H1 (cell line): Measurements from ENCODE around the gene IMPG2. TPM values are rescaled to one million over a fixed set of nuclear protein-coding genes. Genes with fewer than 3 reads are reported as not detected.

Source experiments
- CTCF ChIA-PET: fragments of 300-600 bp; sonication (Branson Sonifier 250); formaldehyde crosslinking; loops from one replicate; lab custom pipeline; 2021; ENCODE audit not compliant: partially characterized antibody; lab: Charles Lee
- POLR2A ChIA-PET: fragments of 300-600 bp; sonication (Branson Sonifier 250); formaldehyde crosslinking; loops from one replicate; lab custom pipeline; 2021; ENCODE audit warnings: inconsistent platforms; ENCODE audit not compliant: partially characterized antibody; lab: Charles Lee
- DNase-seq, 2 experiments: peaks; one replicate each; pipeline versions ENCODE4 v3.0.0 to v3.0.0-alpha.2; 2010 to 2022; ENCODE audit warnings: low spot score in 2 of 2, low read depth in 1 of 2, mixed read lengths in 1 of 2
- FAIRE-seq: peaks from 2 replicates; lab custom pipeline; 2011; peaks lifted over from hg19 to GRCh38; lab: Jason Lieb, UNC
- H2AFZ ChIP-seq: 2 replicates; pipeline ENCODE4 v1.8.1; 2012; ENCODE audit warnings: low read length, inconsistent platforms
- H2AK5ac ChIP-seq: 2 replicates; pipeline ENCODE4 v1.6.1; 2013; ENCODE audit warnings: low read depth, low read length
- H2BK120ac ChIP-seq: replicated peaks from 2 replicates; pipeline ENCODE3; 2013; ENCODE audit warnings: low read depth, low read length, inconsistent platforms
- H2BK12ac ChIP-seq: 2 replicates; pipeline ENCODE4 v1.6.1; 2013; ENCODE audit warnings: low read depth, low read length
- H2BK15ac ChIP-seq: 2 replicates; pipeline ENCODE4 v1.6.1; 2013; ENCODE audit warnings: low read length
- H2BK20ac ChIP-seq: 2 replicates; pipeline ENCODE4 v1.6.1; 2013; ENCODE audit warnings: low read length
- H2BK5ac ChIP-seq: 2 replicates; pipeline ENCODE4 v1.6.1; 2013; ENCODE audit warnings: low read depth, low read length
- H3K14ac ChIP-seq: 2 replicates; pipeline ENCODE4 v1.6.1; 2013; ENCODE audit warnings: inconsistent platforms; ENCODE audit not compliant: insufficient read length
- H3K18ac ChIP-seq: 2 replicates; pipeline ENCODE4 v1.6.1; 2013; ENCODE audit warnings: low read length; ENCODE audit errors: extremely low read depth
- H3K23ac ChIP-seq: 2 replicates; pipeline ENCODE4 v1.6.1; 2013; ENCODE audit warnings: inconsistent platforms; ENCODE audit not compliant: insufficient read length
- H3K23me2 ChIP-seq: 2 replicates; pipeline ENCODE4 v1.6.1; 2013; ENCODE audit warnings: low read depth, low read length
- H3K27ac ChIP-seq: 2 replicates; pipeline ENCODE4 v1.6.1; 2011; ENCODE audit warnings: low read depth, low read length, inconsistent platforms
- H3K27me3 ChIP-seq, 4 experiments: replicated peaks in 1 of 4; 1 replicate in 1 of 4; 2 replicates in 3 of 4; pipeline versions ENCODE4 v1.6.1 to v1.8.1; 2011 to 2013; ENCODE audit warnings: low read length in 3 of 4, mild to moderate bottlenecking in 3 of 4, inconsistent platforms in 2 of 4, mixed read lengths in 2 of 4, moderate library complexity in 1 of 4; ENCODE audit not compliant: control insufficient read depth in 3 of 4, insufficient read depth in 3 of 4; ENCODE audit errors: extremely low read depth in 1 of 4
- H3K36me3 ChIP-seq, 4 experiments: 2 replicates each; pipeline versions ENCODE4 v1.6.1 to v1.8.1; 2011 to 2013; ENCODE audit warnings: mild to moderate bottlenecking in 4 of 4, low read length in 3 of 4, moderate library complexity in 2 of 4, control low read depth in 1 of 4, inconsistent platforms in 1 of 4; ENCODE audit not compliant: insufficient read depth in 4 of 4, control insufficient read depth in 2 of 4
- H3K4ac ChIP-seq: replicated peaks from 2 replicates; pipeline ENCODE3; 2013; ENCODE audit warnings: low read length, low read depth, mixed read lengths, inconsistent platforms; ENCODE audit not compliant: insufficient read length
- H3K4me1 ChIP-seq, 4 experiments: replicated peaks in 1 of 4; 1 replicate in 1 of 4; 2 replicates in 3 of 4; pipeline versions ENCODE4 v1.6.1 to v1.8.1; 2011 to 2013; ENCODE audit warnings: low read length in 3 of 4, inconsistent platforms in 2 of 4, mixed read lengths in 1 of 4; ENCODE audit not compliant: insufficient read depth in 4 of 4, control insufficient read depth in 3 of 4
- H3K4me2 ChIP-seq, 2 experiments: 2 replicates each; pipeline versions ENCODE4 v1.6.1 to v1.8.1; 2011 to 2013; ENCODE audit warnings: low read depth in 2 of 2, low read length in 2 of 2, control low read depth in 1 of 2, inconsistent platforms in 1 of 2, mild to moderate bottlenecking in 1 of 2; ENCODE audit not compliant: insufficient read depth in 1 of 2
- H3K4me3 ChIP-seq, 4 experiments: fragments of 200-600, 300-600 bp in 1 of 4; sonication (generic), shearing (Covaris generic), sonication (Bioruptor Twin) in 1 of 4; 2 replicates each; pipeline versions ENCODE4 v1.5.1 to v1.8.1; 2011 to 2016; ENCODE audit warnings: low read length in 4 of 4, low read depth in 3 of 4, control low read depth in 2 of 4, inconsistent platforms in 2 of 4, mild to moderate bottlenecking in 2 of 4, mixed read lengths in 1 of 4, moderate library complexity in 1 of 4; ENCODE audit not compliant: insufficient read depth in 2 of 4; ENCODE audit errors: extremely low read depth in 1 of 4
- H3K56ac ChIP-seq: replicated peaks from 2 replicates; pipeline ENCODE3; 2013; ENCODE audit warnings: low read depth, mild to moderate bottlenecking, mixed read lengths, low read length, inconsistent platforms; ENCODE audit not compliant: insufficient read length
- H3K79me1 ChIP-seq: 2 replicates; pipeline ENCODE4 v1.6.1; 2013; ENCODE audit warnings: low read depth, low read length, control low read depth
- H3K79me2 ChIP-seq, 2 experiments: 2 replicates each; pipeline versions ENCODE4 v1.6.1 to v1.8.1; 2012 to 2013; ENCODE audit warnings: low read length in 2 of 2, mild to moderate bottlenecking in 2 of 2, inconsistent platforms in 1 of 2; ENCODE audit not compliant: insufficient read depth in 2 of 2, control insufficient read depth in 1 of 2
- H3K9ac ChIP-seq, 4 experiments: replicated peaks in 1 of 4; 1 replicate in 1 of 4; 2 replicates in 3 of 4; pipeline versions ENCODE4 v1.6.1 to v1.8.1; 2011 to 2013; ENCODE audit warnings: low read depth in 3 of 4, low read length in 3 of 4, control low read depth in 2 of 4, mild to moderate bottlenecking in 2 of 4, moderate library complexity in 2 of 4, inconsistent platforms in 1 of 4; ENCODE audit errors: extremely low read depth in 1 of 4
- H3K9me3 ChIP-seq, 2 experiments: 2 replicates each; pipeline versions ENCODE4 v1.6.1 to v1.8.1; 2012 to 2013; ENCODE audit warnings: mild to moderate bottlenecking in 2 of 2, moderate library complexity in 2 of 2, control low read depth in 1 of 2, inconsistent platforms in 1 of 2, low read depth in 1 of 2, low read length in 1 of 2, mixed read lengths in 1 of 2; ENCODE audit not compliant: insufficient read depth in 2 of 2
- H4K20me1 ChIP-seq, 2 experiments: replicated peaks in 1 of 2; 2 replicates each; pipeline versions ENCODE3 to v1.8.1; 2011 to 2013; ENCODE audit warnings: inconsistent platforms in 2 of 2, low read length in 2 of 2, mild to moderate bottlenecking in 1 of 2; ENCODE audit not compliant: insufficient read depth in 2 of 2, control insufficient read depth in 1 of 2
- H4K5ac ChIP-seq: 2 replicates; pipeline ENCODE4 v1.6.1; 2013; ENCODE audit warnings: low read length, low read depth, mixed read lengths, inconsistent platforms; ENCODE audit not compliant: insufficient read length
- H4K8ac ChIP-seq: 2 replicates; pipeline ENCODE4 v1.8.0; 2013; ENCODE audit warnings: mild to moderate bottlenecking, moderate library complexity, low read length, inconsistent platforms; ENCODE audit not compliant: insufficient read depth; ENCODE audit errors: extremely low read depth
- H4K91ac ChIP-seq: replicated peaks from 2 replicates; pipeline ENCODE3; 2013; ENCODE audit warnings: low read length, mixed read lengths, inconsistent platforms; ENCODE audit not compliant: insufficient read length
- POLR2A ChIP-seq, 2 experiments: IDR thresholded peaks; 1 replicate in 1 of 2; 2 replicates in 1 of 2; pipeline ENCODE4 v1.6.1; 2011; ENCODE audit warnings: low read depth in 2 of 2, low read length in 2 of 2, mild to moderate bottlenecking in 2 of 2; ENCODE audit errors: control extremely low read depth in 1 of 2
- POLR2AphosphoS5 ChIP-seq: IDR thresholded peaks from 2 replicates; pipeline ENCODE4 v1.6.1; 2011; ENCODE audit warnings: low read depth, low read length
- SUZ12 ChIP-seq: fragments of 200-600 bp; sonication (generic); IDR thresholded peaks from 2 replicates; pipeline ENCODE4 v1.6.1; 2012; ENCODE audit warnings: mild to moderate bottlenecking, inconsistent platforms, low read length, moderate library complexity, mixed read lengths
- WGBS, 2 experiments: shearing (Covaris generic) in 1 of 2; methylation state at CpG; one replicate each; pipeline versions ENCODE4 v1.1.6 to v1.1.7; 2013 to 2015; ENCODE audit warnings: low lambda C conversion rate in 2 of 2, mixed read lengths in 2 of 2, inconsistent platforms in 1 of 2, low coverage in 1 of 2, missing lambda C conversion rate in 1 of 2; ENCODE audit not compliant: insufficient replicate concordance in 2 of 2, insufficient coverage in 1 of 2, insufficient read length in 1 of 2; ENCODE audit errors: extremely low coverage in 1 of 2, missing lambda C conversion rate in 1 of 2; 5-methylcytosine and 5-hydroxymethylcytosine counted together
- polyA plus RNA-seq, 7 experiments: library from polyadenylated mRNA; depleted of rRNA in 3 of 7; stranded (reverse) in 5 of 7; unstranded in 2 of 7; fragments of >200 nt in 5 of 7; fragments of 200-250 nt in 2 of 7; gene quantifications; 1 replicate in 5 of 7; 2 replicates in 1 of 7; 4 replicates in 1 of 7; pipeline versions ENCODE4 v1.2.1 to v1.2.3, GENCODE V29; 2011 to 2013; ENCODE audit warnings: missing spikeins in 2 of 7, mixed read lengths in 2 of 7
- total RNA-seq: library from RNA; stranded (reverse); fragmentation: NEBNext Ultra II Directional; extraction: Animal tissue kit (Norgen Biotek cat#: 25700); gene quantifications from 2 replicates; pipeline ENCODE4 v1.2.1, GENCODE V29; 2021

Gene IMPG2
- total and polyA plus RNA-seq, 2 of the 8 experiments (the other 6 are each of a cell fraction or from before 2014, with no cell fraction given), result 0.03 to 0.06 TPM

- Histone ChIP-seq H2BK12ac (no peak overlapping the region), H3K79me2 (no peaks in the 10 kb centered on the region), H3K9ac (no peak overlapping the region), H4K91ac (no peak overlapping the region), H2BK5ac (no peak overlapping the region), H2AFZ (no peak overlapping the region), H4K8ac (no peak overlapping the region), H3K4me2 (no peak overlapping the region), H3K27me3 (no peaks in the 10 kb centered on the region), H3K9me3 (no peaks in the 10 kb centered on the region), H4K5ac (no peak overlapping the region), H2BK15ac (no peak overlapping the region), H2BK20ac (no peak overlapping the region), H3K4ac (no peak overlapping the region), H3K4me1 (no peaks in the 10 kb centered on the region), H3K4me3 (no peak overlapping the region), H3K23me2 (no peaks in the 10 kb centered on the region), H3K79me1 (no peaks in the 10 kb centered on the region), H3K14ac (no peak overlapping the region), H3K23ac (no peak overlapping the region), H4K20me1 (no peaks in the 10 kb centered on the region), H2BK120ac (no peak overlapping the region), H3K56ac (no peak overlapping the region), H2AK5ac (no peak overlapping the region), H3K27ac (no peak overlapping the region), H3K36me3 (no peaks in the 10 kb centered on the region), H3K18ac (no peak overlapping the region)
- ChIA-PET CTCF (no interaction called here), POLR2A (no interaction called here)
- TF ChIP-seq SUZ12 (no peak), POLR2AphosphoS5 (no peak), POLR2A (IDR thresholded peaks at IDR 0.05; ENCODE audit: control extremely low read depth in 1 of 2, low read depth in 2 of 2, low read length in 2 of 2) (no peak)
- DNase-seq, result no peak
- FAIRE-seq, result no peak
- WGBS, 2 experiments, result 85% methylated on average over 3 of the region's 3 CpGs; no CpG with 5 or more reads in 1 of the 2 experiments
Observed at GRCh38 chr3:101228441-101228840, 91.9 kb downstream of the IMPG2 start.
